GM12878 (cell line): ENCODE results near the gene STK32B.

Source experiments
- BRCA1 ChIP-seq: IDR thresholded peaks from 2 replicates; pipeline ENCODE4 v1.6.1; 2011; ENCODE audit warnings: low read depth, low read length, improper control_type of control experiment
- MYC ChIP-seq: IDR thresholded peaks from 2 replicates; pipeline ENCODE4 v1.6.1; 2011; ENCODE audit warnings: mild to moderate bottlenecking, low read length, moderate library complexity, inconsistent platforms; ENCODE audit not compliant: insufficient read depth, insufficient replicate concordance, insufficient read length, severe bottlenecking
- SMC3 ChIP-seq: IDR thresholded peaks from 2 replicates; pipeline ENCODE4 v1.6.1; 2011; ENCODE audit warnings: low read length, improper control_type of control experiment, borderline replicate concordance
- SREBF2 ChIP-seq: IDR thresholded peaks from 2 replicates; pipeline ENCODE4 v1.6.1; 2012; ENCODE audit warnings: mild to moderate bottlenecking, low read length
- YY1 ChIP-seq: IDR thresholded peaks from 2 replicates; pipeline ENCODE4 v1.6.1; 2011; ENCODE audit warnings: low read depth, mild to moderate bottlenecking, low read length

GRCh38 chr4:5370286-5370685 lies 319.0 kb downstream of the STK32B start:
- TF ChIP-seq SMC3 (no peak), SREBF2 (no peak), YY1 (no peak), MYC (no peak), BRCA1 (no peak)
